GM18858 (cell line): ENCODE measurements around the gene GPR143.

Experiments
- ATAC-seq: cut with Tn5 transposase; IDR thresholded peaks from one replicate; pipeline ENCODE4 v1.9.1; 2021; ENCODE audit not compliant: unreplicated experiment

Gene GPR143

DNA sequence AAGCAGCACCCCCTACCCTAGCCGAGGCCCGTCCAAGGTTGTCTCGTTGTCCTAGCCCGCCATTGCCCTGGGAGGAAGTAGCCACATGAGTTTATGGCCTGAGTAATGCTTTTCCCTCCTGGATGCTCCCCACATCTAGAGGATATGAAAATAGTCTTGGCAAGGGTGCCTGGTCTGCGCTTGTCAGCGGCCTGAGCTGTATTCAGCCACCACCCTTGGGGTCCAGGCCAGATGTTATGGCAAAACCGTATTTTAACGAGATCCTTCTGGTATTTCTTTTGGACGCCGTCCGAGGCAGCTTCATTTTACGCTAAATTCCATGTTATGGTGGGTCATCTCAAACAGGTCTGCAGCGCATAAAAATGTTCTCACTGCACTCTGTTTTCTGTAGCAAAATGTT is 89.3 kb downstream of the GPR143 start:
- no peak for ATAC-seq
